CD4-positive, alpha-beta T cell treated with Interferon alpha-2 for 1 hour (primary cell): Measurements from ENCODE around the gene COPA.

Experiments
- DNase-seq, 2 donors: peaks; one replicate each; pipeline ENCODE4 v3.0.0-alpha.2; 2020 to 2022

Gene COPA

GRCh38 chr1:160261893-160262794, 80.9 kb downstream of the COPA start, which contains the start of gene DCAF8:
DCAF8 (minus strand) TSS chr1:160262549; CDS start chr1:160244008, 18,541 bp downstream.
- DNase-seq: peak; percentile 98 to 99

- DNase-seq: peak; percentile 76 to 87
Observed at GRCh38 chr1:160261556-160261892, 81.5 kb downstream of the COPA start.

GRCh38 chr1:160260406-160261382, 82.4 kb downstream of the COPA start:
- peak in 1 of 2 donors; percentile 16 for DNase-seq

- no peak for DNase-seq
Observed at GRCh38 chr1:160258177-160258798, 84.8 kb downstream of the COPA start.

- no peak for DNase-seq
Observed at GRCh38 chr1:160257411-160258015, 85.5 kb downstream of the COPA start.

GRCh38 chr1:160256396-160257046, 86.5 kb downstream of the COPA start:
- no peak for DNase-seq

- no peak for DNase-seq
Observed at GRCh38 chr1:160255781-160256300, 87.2 kb downstream of the COPA start.

- DNase-seq: peak; percentile 66 to 76
Observed at GRCh38 chr1:160251687-160252526, 91.1 kb downstream of the COPA start.

GRCh38 chr1:160251011-160251410, 92.0 kb downstream of the COPA start:
- DNase-seq: no peak

- no peak for DNase-seq
Observed at GRCh38 chr1:160247053-160247452, 96.0 kb downstream of the COPA start.

GRCh38 chr1:160245434-160245833, 97.6 kb downstream of the COPA start:
- DNase-seq: no peak

- DNase-seq: no peak
Observed at GRCh38 chr1:160244209-160244608, 98.8 kb downstream of the COPA start.

GRCh38 chr1:160243767-160244166, 99.3 kb downstream of the COPA start:
- no peak for DNase-seq

GRCh38 chr1:160239582-160240299, 103.3 kb downstream of the COPA start:
- no peak for DNase-seq
